Measurements from ENCODE around the gene CIBAR2.
"Not testable (repeated sequence)": the region's sequence is repeated elsewhere in the genome, so short reads cannot be mapped to it uniquely, and the experiment has no call there.

CIBAR2 gene

DNA sequence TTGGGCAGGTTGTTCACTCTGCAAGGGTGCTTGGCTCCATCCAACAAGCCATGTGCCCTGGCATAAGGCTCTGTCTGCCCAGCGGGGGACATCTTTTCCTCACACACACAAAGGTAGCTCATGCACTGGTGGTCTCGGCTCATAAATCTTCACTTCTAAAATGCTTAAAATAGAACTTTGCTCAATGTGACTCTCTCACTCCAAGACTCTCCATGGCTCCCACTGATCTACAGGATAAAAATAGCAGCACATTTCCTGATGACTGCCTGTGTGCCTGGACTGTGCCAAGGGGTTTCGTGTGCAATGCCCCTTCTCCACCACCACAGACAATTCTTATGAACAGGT is 15.1 kb upstream of the CIBAR2 start:
- no peak for DNase-seq

DNA sequence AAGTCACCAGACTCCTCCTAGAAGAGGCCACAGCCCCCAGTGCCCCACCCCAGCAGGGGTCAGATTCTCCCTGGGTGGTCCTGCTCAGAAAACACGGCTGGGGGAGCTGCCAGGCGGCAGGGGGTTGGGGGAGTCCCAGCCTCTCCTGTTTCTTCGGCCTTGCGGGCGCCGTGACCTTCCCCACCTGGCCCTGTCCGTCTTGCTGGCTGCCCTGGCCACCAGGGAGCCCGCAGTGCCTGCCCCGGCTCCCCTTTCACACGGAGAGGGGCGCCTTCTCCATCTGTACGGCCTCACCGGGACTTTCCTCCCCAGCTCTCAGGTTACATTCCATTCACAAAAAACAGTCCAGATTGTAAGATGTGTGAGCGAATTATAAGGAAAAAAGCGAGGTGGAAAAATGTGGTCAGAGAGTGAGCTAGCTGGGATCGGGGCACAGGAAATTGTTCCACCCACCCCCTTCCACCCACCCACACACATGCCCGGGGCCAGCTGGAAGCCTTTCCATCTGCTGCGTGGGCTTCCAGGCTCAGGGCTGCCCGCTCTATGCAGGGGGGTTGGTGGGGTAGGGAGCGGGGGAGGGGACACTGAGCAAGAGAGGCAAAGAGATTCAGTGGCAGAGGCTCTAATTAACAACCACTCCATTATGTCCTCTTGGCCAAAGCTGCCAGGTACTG is 14.6 kb upstream of the CIBAR2 start:
- DNase-seq: peak; percentile 98

DNA sequence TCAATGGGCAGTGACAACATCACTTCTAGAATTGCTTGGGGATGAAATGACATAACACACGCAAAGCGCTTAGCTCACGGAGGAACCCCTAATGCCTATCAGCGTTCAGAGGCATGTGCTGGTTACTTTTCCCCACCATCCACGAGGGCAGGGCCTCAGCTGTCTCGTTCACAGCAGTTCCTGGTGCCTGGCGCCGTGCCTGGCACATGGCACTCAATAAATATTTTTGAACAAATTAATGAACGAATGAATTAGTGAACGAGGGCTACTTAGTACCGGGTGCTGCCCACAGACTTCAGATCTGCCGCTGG is 14.1 kb upstream of the CIBAR2 start:
- no peak for DNase-seq

DNA sequence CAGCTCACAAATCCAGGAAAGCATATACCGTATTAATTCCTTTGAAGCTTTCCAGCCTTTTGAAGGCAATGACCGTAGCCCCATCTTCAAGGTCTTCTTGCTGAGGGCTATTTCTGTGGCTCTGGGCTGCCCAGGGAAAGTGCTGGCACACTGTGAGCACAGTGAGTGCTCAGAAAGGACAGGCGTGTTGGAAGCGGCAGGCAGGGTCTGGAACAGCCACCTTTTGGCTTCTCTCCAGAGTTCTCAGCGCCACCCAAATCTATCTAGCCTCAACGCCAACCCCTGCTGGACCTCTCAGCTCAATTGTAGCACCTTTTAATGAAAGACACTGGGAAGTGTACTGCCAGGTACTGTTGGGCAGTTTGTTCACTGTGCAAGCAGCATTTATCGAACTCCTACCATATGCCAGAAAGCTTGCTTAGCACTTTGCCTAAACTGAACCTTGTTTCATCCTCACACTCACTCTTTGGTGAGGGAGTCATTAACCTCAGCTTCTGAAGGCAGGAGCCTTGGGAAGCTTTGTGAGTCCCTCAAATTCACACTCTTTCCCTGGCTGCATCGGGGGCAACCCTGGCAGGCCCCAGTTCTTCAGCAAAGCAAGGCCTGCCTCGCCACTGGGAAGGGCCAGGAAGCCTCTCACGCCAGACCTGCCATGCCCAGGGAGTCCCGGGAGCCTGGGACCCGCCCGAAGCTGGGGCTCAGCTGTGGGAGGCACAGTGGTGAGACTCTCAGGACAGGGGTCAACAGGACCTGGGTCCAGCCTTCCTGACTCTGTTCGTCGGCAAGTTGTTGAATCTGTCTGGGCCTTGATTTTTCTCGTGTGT is 13.5 kb upstream of the CIBAR2 start:
- DNase-seq: no peak

DNA sequence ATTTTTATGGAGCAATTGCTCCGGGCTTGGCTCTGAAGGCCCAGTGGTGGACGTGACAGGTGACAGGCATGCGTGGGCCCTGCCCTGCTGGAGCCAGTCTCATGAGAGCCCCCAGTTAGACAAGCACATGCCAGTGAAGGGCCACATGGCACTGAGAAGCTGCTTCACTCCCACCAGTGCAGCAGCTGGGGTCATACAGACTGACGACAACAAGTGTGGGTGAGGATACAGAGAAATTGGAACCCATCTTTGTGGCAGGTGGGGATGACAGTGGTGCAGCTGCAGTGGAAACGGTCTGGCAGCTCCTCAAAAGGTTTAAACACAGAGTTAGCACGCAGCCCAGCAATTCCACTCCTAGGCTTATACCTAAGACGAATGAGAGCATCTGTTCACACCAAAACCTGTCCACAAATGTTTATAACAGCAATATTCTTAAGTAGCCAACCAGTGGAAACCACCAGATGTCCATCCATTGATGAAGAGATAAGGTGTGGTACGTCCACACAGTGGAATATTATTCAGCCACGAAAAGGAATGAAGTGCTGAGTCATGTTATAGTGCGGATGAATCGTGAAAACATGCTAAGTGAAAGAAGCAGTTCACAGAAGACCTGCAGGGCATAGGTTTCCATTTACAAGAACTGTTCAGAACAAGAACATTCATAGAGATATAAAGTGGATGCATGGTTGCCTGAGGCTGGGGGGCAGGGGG is 12.5 kb upstream of the CIBAR2 start:
- DNase-seq: peak; percentile 91

DNA sequence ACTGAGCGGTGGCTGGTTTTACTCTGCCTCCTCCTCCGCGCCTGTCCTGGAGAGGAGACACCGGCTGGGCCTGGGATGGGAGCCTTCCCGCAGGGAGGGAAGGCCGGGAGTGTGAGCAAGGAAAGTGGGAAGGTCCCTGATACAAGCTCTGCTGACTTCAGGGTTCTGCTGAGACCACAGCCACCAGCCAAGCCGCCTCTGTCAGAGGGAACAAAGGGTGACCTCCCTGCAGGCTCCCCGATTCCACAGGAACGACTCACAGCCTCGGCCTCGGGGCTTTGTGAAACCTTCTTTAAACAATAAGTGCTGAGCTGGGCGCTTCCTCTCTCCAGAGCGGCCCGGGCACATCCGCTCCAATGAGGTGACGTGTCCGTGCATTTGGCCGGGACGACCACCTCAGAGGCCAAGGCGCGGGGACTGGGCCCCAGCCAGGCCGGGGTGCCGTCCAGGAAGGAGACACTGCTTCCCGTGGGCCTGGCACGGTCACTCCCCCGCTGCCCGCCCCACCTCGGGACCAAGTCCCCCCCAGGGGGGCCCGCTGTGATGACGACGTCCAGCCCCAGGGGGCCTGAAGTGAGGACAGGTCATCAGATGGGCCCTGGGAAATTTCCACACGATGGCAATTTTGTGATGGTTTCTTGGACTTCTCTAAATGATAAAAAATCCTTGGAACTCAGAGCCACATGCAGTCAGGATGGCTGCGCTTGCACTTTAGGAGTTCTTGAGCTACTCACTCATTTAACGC is 11.8 kb upstream of the CIBAR2 start:
- DNase-seq: no peak

DNA sequence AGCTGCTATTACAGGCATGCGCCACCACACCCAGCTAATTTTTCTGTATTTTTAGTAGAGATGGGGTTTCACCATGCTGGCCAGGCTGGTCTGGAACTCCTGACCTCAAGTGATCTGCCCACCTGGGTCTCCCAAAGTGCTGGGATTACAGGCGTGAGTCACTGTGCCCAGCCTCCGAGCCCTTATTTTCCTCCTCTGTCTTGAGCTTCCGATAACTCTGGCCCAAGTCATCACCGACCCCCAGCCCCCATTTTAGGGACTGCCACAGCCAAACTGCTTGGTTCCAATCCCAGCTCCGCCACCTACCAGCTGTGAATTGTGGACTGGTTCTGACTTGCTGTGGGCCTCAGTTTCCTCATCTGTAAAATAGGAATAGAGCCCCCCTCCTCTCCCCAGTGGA is 11.2 kb upstream of the CIBAR2 start:
- not testable (repeated sequence) for DNase-seq

DNA sequence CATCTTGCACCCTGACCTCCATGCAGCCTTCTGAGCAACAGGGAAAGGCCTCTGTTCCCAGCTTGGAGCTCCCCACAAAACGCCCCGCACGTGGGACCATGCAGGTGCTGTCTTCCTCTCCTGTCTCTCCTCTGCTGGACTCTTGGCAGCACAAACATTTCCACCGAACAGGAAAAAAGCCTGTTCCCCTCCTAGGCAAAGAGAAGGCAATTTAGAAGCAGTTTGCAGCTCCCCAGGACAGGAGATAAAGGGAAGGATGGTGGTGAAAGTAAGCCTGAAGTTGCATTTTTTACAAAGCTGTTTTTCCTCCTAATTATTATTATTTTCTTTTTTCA is 7.7 kb upstream of the CIBAR2 start:
- no peak for DNase-seq

DNA sequence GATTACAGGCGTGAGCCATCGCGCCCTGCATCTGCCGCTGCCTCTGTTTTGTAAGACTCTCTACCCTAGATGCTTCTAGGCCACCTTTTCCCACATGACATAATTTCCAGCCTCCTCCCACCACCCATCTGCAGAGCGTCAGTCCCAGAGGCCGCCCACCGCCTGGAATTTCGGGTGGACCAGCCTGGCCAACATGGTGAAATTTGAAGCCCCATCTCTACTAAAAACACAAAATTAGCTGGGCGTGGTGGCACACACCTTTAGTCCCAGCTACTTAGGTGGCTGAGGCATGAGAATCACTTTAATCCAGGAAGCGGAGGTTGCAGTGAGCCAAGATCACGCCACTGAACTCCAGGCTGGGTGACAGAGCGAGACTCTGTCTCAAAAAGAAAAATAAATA is 5.1 kb upstream of the CIBAR2 start:
- DNase-seq: no peak

DNA sequence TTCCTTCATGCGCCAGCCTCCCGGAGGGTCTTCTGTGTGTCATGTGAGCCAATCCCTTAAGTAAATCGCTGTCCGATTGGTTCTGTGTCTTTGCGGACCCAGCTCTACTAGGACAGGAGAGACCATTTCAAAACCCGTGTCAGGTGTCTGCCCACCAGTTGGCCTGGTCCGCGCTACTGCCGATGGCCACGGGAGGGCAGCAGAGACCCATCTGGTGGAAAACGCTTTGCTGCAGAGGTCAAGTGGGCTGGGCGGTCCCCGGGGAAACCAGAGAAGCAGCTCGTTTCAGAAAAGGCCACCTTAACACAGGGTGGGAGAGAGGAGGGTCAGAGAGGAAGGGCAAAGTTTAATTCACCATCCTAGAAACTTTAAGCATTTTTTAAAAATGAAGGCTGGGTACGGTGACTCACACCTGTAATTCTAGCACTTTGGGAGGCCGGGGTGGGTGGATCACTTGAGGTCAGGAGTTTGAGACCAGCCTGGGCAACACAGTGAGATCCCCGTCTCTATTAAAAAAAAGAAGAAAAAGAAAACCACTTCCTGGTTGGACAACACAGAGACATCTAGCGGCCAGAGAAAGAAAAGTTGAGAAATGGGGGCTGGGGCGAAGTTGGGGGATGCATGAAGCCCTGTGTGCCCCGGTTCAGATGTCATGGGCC is 2.8 kb upstream of the CIBAR2 start:
- peak; percentile 73 for DNase-seq

DNA sequence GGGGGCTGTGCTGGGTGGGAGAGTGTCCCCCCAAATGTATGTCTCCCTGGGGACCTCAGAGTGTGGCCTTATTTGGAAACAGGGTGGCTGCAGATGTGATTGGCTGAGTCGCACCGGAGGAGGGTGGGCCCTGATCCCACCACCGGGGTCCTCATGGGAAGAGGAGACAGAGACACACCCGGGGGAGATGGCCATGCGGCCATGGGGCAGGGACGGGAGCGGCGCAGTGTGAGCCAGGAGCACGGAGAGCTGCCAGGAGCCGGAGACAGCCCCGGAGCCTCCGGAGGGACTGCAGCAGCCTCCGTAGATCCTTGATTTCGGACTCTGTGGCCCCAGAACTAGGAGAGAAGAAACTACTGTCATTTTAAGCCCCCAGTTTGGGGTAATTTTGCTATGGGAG is 1.6 kb upstream of the CIBAR2 start:
- no peak for DNase-seq

DNA sequence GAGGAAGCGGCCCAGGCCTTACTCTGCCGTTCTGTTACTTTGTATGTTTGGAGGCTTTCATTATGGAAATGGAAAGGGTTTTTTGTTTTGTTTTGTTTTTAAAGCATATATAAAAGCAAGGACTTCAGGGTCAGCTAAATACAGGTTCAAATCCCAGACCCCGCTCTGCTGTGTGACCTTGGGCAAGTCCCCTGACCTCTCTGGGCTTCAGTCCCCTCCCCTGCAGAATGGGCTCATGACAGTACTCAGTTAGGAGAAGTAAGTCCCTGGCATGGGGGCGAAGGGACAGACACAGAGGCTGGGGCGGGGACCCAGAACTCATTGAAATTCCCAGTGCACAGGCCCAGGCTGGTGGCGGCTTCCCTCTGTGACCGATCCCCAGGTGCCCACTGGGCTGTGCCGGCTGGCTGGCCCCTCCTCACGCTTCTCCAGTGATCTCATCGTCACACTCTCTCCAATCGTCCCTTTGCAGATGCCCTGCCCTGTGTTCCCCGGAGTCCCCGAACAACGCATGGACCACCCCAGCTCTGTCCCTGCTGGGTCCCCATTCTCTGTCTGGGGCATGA is 979 bp upstream of the CIBAR2 start:
- no peak for DNase-seq

DNA sequence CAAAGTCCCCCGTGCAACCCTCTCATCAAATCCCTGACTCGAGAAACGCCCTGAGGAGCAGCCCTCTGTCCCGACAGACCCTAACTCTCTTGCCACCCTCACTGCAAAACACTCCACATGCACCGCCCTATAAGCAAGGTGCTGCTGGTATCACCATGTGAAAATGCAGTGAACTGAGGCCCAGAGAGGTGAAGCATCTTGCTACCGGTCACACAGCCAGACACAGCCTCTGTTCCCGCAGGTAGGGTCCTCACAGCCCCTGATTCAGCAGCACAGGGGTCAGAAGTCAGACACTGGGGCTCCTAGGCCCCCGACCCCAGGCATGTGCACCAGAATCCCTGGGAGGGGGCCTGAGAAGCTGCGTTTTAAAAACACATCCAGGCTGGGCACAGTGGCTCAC is 1.1 kb downstream of the CIBAR2 start:
- DNase-seq: no peak

DNA sequence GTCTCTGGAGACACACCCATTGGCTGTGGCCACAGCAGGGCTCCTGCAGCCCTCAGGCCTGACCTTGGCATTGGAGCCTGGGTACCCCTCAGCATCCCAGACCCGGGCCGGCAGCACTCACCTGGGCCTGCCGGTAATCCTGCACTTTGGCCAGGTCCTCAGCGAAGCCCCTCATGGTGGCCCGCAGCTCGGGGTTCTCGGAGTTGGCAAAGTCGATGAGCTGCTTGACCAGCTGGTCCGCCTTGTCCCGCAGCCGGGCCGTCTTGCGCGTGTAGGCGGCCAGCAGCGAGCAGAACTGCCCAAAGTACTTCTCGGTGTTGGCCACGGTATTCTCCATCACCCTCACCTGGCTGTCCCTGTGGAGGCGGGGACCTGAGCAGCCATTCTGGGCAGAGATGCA is 2.2 kb downstream of the CIBAR2 start:
- no peak for DNase-seq

DNA sequence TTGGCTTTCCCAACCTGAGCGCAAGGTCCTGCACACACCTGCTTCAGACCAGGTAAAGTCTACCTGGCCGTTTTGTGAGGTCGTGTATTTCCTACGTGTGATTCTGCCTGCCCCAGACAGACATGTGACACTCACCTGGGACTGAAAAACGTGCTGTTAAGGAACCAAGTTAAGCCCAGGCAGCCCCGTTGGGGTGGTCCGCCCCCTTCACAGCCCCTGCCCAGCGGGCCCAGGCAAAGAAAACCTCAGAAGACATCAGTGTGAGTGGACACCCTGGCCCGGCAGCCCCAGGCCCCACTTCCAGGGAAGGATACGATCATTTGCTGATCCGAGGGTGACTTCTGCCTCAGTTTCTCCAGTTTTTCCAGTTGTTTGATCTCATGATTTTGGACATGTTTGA is 4.7 kb downstream of the CIBAR2 start:
- DNase-seq: no peak

DNA sequence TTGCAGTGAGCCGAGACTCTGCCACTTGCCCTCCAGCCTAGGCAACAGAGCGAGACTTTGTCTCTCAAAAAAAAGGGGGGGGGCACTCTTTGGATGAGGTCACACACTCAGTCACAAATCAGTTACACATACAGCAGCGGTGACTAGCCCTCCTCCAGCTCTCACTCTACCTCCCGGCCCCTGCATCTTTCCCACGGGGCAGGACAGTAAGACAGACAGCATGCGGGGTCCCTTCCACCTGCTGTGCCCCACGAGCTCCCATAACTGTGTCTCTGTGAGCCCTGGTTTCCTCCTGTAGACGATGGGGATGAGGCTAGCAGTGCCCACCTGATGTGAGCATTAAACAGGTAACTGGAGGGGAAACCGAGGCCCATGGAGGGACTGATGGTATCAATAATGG is 5.2 kb downstream of the CIBAR2 start:
- DNase-seq: no peak

DNA sequence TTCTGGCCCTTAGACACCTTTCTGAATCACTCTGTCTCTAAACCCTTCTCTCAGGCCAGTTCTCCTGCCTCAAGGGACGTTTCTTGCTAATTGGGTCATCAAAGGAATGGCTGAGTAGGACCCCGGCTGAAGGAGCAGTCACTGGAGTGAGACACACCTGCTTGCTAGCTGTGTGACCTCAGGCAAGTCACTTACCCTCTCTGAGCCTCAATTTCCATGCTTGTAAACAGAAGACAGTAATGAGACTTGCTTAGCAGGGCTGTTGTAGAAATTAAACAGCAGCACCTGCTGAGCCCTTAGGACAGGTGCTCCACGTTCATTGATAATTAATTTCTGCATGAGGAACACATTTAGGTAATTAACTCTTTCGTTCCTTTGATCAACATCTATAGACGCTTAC is 6.8 kb downstream of the CIBAR2 start:
- no peak for DNase-seq

DNA sequence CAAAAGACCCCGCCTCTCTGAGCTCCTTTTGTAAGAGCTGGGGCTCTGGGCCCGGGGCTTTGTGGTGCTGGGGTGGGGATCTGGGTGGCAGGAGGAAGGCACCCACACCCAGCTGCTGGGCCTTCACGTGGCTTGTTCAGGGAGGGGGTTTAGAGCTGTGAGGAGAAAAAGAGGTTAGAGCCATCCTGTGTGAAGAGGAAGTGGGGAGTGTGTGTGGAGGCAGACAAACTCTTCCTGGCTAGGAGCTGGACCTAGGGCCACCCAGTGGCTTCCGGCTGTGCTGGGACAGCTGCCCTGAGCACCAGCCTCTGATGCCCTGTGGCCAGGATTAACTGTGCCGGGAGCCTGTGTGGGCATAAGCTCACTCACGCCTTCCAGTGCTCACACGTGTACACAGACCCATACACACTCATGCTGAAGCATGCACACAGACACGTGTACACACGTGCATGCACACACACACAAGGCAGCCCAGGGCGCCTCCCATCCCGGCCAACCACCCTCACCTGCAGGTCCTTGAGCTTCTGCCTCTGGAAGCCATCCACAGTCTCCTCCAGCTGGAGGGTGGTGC is 7.4 kb downstream of the CIBAR2 start:
- no peak for DNase-seq

DNA sequence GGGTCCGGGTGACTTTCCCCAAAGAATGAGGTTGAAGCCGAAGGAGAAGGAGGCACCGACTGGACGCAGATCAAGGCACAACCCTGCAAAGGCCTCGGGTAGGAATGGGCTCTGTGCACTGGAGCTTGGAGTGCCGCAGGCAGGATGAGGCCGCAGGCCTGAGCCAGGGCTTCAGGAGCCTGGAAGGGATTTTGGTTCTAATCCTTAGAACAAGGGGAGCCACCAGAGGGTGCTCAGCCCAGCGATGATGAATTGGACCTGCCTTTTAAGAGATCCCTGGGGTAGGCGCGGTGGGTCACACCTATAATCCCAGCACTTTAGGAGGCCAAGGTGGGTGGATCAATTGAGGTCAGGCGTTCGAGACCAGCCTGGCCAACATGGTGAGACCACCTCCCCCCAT is 8.1 kb downstream of the CIBAR2 start:
- DNase-seq: no peak

DNA sequence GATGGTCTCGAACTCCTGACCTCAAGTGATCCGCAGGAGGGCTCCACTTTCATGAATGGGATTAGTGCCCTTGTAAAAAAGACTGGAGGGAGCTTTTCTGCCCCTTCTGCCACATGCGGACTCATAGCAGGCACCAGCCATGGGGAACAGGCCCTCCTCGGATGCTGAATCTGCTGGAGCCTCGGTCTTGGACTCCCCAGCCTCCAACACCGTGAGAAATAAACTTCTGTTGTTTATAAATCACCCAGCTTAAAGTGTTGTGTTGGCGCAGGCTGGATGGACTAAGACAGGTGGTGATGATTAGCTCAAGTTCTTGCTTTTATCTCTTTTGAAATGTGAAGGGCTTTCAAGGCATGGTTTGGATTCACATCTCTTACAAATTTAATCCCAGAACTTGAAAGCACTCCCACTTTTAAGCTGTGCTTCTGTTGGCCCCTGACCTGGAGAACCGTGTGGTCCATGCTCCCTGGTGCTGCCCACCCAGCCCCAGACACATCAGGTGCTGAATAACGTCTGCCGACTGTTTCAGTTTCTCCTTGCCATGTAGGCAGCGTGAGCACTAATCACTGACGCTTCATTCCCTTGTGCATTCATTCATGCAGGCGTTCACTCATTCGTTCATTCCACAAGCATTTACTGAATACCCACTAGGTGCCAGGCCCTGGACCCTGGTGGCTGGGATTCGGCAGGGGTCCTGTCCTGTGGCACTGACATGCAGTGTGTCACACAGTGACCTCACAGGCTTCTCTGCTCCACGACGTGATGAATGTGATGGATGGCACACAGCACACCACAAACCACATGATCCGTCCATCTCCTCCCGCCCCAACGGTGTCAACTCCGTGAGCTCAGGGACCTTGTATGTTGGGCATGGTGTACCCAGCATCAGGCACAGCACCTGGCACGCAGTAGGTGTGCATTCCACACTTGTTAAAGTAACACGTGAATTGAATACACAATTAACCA is 8.9 kb downstream of the CIBAR2 start:
- no peak for DNase-seq

DNA sequence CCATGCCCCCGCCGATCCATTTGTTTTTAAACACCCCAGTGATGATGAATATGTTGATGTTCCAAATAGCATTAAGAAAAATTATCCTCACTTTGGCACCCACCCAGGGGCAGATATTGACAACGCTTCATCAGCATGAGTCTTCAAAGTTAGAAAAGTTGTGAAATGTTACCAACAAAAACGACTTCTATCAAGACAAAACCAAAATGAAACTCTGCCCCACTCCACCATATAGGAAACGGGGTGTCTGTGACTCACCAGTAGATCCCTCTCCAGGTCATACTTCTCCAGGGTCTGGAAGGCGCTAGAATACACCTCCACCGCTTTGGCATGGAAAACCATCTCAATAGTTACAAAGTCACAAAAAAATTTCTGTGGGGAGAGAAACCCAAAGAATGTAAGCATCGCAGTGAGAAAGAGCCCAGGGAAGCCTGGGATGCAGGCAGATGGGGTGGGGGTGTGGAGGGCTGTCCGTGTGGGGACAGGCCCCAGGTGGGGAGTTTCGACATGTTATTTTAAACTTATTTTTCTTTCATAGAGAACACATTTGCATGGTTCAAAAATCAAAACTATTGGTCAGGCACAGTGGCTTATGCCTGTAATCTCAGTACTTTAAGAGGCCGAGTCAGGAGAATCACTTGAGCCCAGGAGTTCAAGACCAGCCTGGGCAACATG is 10.2 kb downstream of the CIBAR2 start:
- no peak for DNase-seq
